Activated T-helper 1 cell treated with anti-CD3 and anti-CD28 coated beads, Interleukin-12 subunit alpha, Interleukin-12 subunit beta, Interleukin-2, Interleukin-4 antibody, amounts not matched to agents 30 ng/mL and 10 ng/mL and 1 ng/mL, durations not matched to agents 14 hours and 24 hours and 36 hours (primary cell): ENCODE data around the gene ANO1. TPM values are rescaled to one million over a fixed set of nuclear protein-coding genes. Genes with fewer than 3 reads are reported as not detected.

Experiments
- DNase-seq: peaks from one replicate; pipeline ENCODE4 v3.0.0; 2021; ENCODE audit warnings: low spot score
- H3K27ac Mint-ChIP-seq: one replicate; pipeline ENCODE4 v1.8.0; 2021; ENCODE audit warnings: mild to moderate bottlenecking, mixed read lengths
- H3K27me3 Mint-ChIP-seq: one replicate; pipeline ENCODE4 v1.8.0; 2022; ENCODE audit warnings: mild to moderate bottlenecking, moderate library complexity, mixed read lengths; ENCODE audit not compliant: insufficient read depth
- H3K36me3 Mint-ChIP-seq: one replicate; pipeline ENCODE4 v1.8.0; 2021; ENCODE audit warnings: low read depth, mixed read lengths
- H3K4me1 Mint-ChIP-seq: one replicate; pipeline ENCODE4 v1.8.0; 2021; ENCODE audit warnings: low read depth, mixed read lengths
- H3K4me3 Mint-ChIP-seq: one replicate; pipeline ENCODE4 v1.8.0; 2021; ENCODE audit warnings: mild to moderate bottlenecking, moderate library complexity, mixed read lengths
- H3K9me3 Mint-ChIP-seq: one replicate; pipeline ENCODE4 v1.8.0; 2021; ENCODE audit warnings: mixed read lengths
- intact Hi-C: fragments of 100-400 bp; cut with micrococcal nuclease; formaldehyde crosslinking; loops from one replicate; pipeline ENCODE4 v1.15.1; 2024
- total RNA-seq: library from RNA; stranded (reverse); gene quantifications from 2 replicates; pipeline ENCODE4 v1.2.3, GENCODE V29; 2022

ANO1 gene
- total RNA-seq, 1 donor from 2014 or later: not detected

GRCh38 chr11:70153133-70153727 is 75.1 kb downstream of the ANO1 start:
- Mint-ChIP-seq H3K9me3 (no peaks in the 10 kb centered on the region), H3K4me3 (no peak overlapping the region), H3K27me3 (no peaks in the 10 kb centered on the region), H3K4me1 (no peaks in the 10 kb centered on the region), H3K27ac (no peak overlapping the region), H3K36me3 (no peaks in the 10 kb centered on the region)
- intact Hi-C loops: no loop called here
- DNase-seq: no peak

GRCh38 chr11:70155386-70155785 is 77.3 kb downstream of the ANO1 start:
- intact Hi-C loops: no loop called here

GRCh38 chr11:70156291-70157037 is 78.3 kb downstream of the ANO1 start:
- DNase-seq: no peak
- Mint-ChIP-seq H3K36me3 (no peaks in the 10 kb centered on the region), H3K9me3 (no peaks in the 10 kb centered on the region), H3K27ac (no peak overlapping the region), H3K4me3 (no peak overlapping the region), H3K27me3 (peaks cover 1% of the 10 kb centered on the region), H3K4me1 (no peaks in the 10 kb centered on the region)
- intact Hi-C loops: no loop called here

More at GRCh38 chr11:70155386-70155785, 77.3 kb downstream of the ANO1 start:
- no peaks in the 10 kb centered on the region for H3K36me3 Mint-ChIP-seq
- H3K27ac Mint-ChIP-seq: no peak overlapping the region
- H3K4me3 Mint-ChIP-seq: no peak overlapping the region
- no peak for DNase-seq
- no peaks in the 10 kb centered on the region for H3K4me1 Mint-ChIP-seq
- peaks cover 1% of the 10 kb centered on the region for H3K27me3 Mint-ChIP-seq
- no peaks in the 10 kb centered on the region for H3K9me3 Mint-ChIP-seq

GRCh38 chr11:70158201-70158600 is 80.1 kb downstream of the ANO1 start:
- Mint-ChIP-seq H3K36me3 (no peaks in the 10 kb centered on the region), H3K4me1 (no peaks in the 10 kb centered on the region), H3K4me3 (no peak overlapping the region), H3K9me3 (no peaks in the 10 kb centered on the region), H3K27me3 (peaks cover 1% of the 10 kb centered on the region), H3K27ac (no peak overlapping the region)
- no peak for DNase-seq
- intact Hi-C loops: no loop called here

- H3K9me3 Mint-ChIP-seq: no peaks in the 10 kb centered on the region
- no peak for DNase-seq
- intact Hi-C loops: no loop called here
- no peak overlapping the region for H3K4me3 Mint-ChIP-seq
- H3K4me1 Mint-ChIP-seq: no peaks in the 10 kb centered on the region
- no peak overlapping the region for H3K27ac Mint-ChIP-seq
- H3K36me3 Mint-ChIP-seq: no peaks in the 10 kb centered on the region
- peaks cover 1% of the 10 kb centered on the region for H3K27me3 Mint-ChIP-seq
These were observed 80.8 kb downstream of the ANO1 start for GRCh38 chr11:70158757-70159389.

- Mint-ChIP-seq H3K4me1 (no peaks in the 10 kb centered on the region), H3K27me3 (peaks cover 1% of the 10 kb centered on the region), H3K36me3 (no peaks in the 10 kb centered on the region), H3K27ac (no peak overlapping the region), H3K9me3 (no peaks in the 10 kb centered on the region), H3K4me3 (no peak overlapping the region)
- no peak for DNase-seq
- intact Hi-C loops: no loop called here
These were observed 81.8 kb downstream of the ANO1 start for GRCh38 chr11:70159627-70160570.

GRCh38 chr11:70161043-70161625 is 83.0 kb downstream of the ANO1 start:
- no peak for DNase-seq
- Mint-ChIP-seq H3K4me3 (no peak overlapping the region), H3K27me3 (peaks cover 1% of the 10 kb centered on the region), H3K4me1 (no peaks in the 10 kb centered on the region), H3K27ac (no peak overlapping the region), H3K9me3 (no peaks in the 10 kb centered on the region), H3K36me3 (no peaks in the 10 kb centered on the region)
- intact Hi-C loops: no loop called here

- H3K36me3 Mint-ChIP-seq: no peaks in the 10 kb centered on the region
- H3K4me1 Mint-ChIP-seq: no peaks in the 10 kb centered on the region
- no peak for DNase-seq
- H3K27me3 Mint-ChIP-seq: no peaks in the 10 kb centered on the region
- H3K27ac Mint-ChIP-seq: no peak overlapping the region
- H3K4me3 Mint-ChIP-seq: no peak overlapping the region
- H3K9me3 Mint-ChIP-seq: no peaks in the 10 kb centered on the region
- intact Hi-C loops: no loop called here
These were observed 86.6 kb downstream of the ANO1 start for GRCh38 chr11:70164705-70165104.

- no peaks in the 10 kb centered on the region for H3K27me3 Mint-ChIP-seq
- no peak overlapping the region for H3K4me3 Mint-ChIP-seq
- H3K36me3 Mint-ChIP-seq: no peaks in the 10 kb centered on the region
- DNase-seq: no peak
- intact Hi-C loops: no loop called here
- H3K4me1 Mint-ChIP-seq: no peaks in the 10 kb centered on the region
- no peak overlapping the region for H3K27ac Mint-ChIP-seq
- H3K9me3 Mint-ChIP-seq: no peaks in the 10 kb centered on the region
These were observed 89.0 kb downstream of the ANO1 start for GRCh38 chr11:70167120-70167519.

- no peak overlapping the region for H3K27ac Mint-ChIP-seq
- H3K9me3 Mint-ChIP-seq: no peaks in the 10 kb centered on the region
- DNase-seq: no peak
- intact Hi-C loops: no loop called here
- no peaks in the 10 kb centered on the region for H3K27me3 Mint-ChIP-seq
- no peaks in the 10 kb centered on the region for H3K4me1 Mint-ChIP-seq
- no peaks in the 10 kb centered on the region for H3K36me3 Mint-ChIP-seq
- H3K4me3 Mint-ChIP-seq: no peak overlapping the region
These were observed 89.7 kb downstream of the ANO1 start for GRCh38 chr11:70167723-70168404.

GRCh38 chr11:70168405-70168754 is 90.3 kb downstream of the ANO1 start:
- no peaks in the 10 kb centered on the region for H3K36me3 Mint-ChIP-seq
- DNase-seq: no peak
- no peaks in the 10 kb centered on the region for H3K4me1 Mint-ChIP-seq
- no peaks in the 10 kb centered on the region for H3K27me3 Mint-ChIP-seq
- no peak overlapping the region for H3K27ac Mint-ChIP-seq
- H3K4me3 Mint-ChIP-seq: no peak overlapping the region
- intact Hi-C loops: no loop called here
- H3K9me3 Mint-ChIP-seq: no peaks in the 10 kb centered on the region

- Mint-ChIP-seq H3K4me3 (no peak overlapping the region), H3K36me3 (no peaks in the 10 kb centered on the region), H3K4me1 (no peaks in the 10 kb centered on the region), H3K27me3 (no peaks in the 10 kb centered on the region), H3K27ac (no peak overlapping the region), H3K9me3 (no peaks in the 10 kb centered on the region)
- intact Hi-C loops: no loop called here
- DNase-seq: no peak
These were observed 91.0 kb downstream of the ANO1 start for GRCh38 chr11:70169127-70169526.
